SK-N-SH (cell line): Measurements from ENCODE around the gene PKNOX2. TPM values are rescaled to one million over a fixed set of nuclear protein-coding genes. Genes with fewer than 3 reads are reported as not detected.

Experiments
- CTCF ChIA-PET: fragments of 300-600, 350-600 bp; formaldehyde crosslinking; extraction: SDS; loops from one replicate; lab custom pipeline; 2021; lab: Yijun Ruan, JAX
- POLR2A ChIA-PET: fragments of 350-600 bp; sonication (Branson Sonifier 250); formaldehyde crosslinking; extraction: SDS; loops from one replicate; lab custom pipeline; 2020; ENCODE audit warnings: antibody characterized with exemption, inconsistent platforms; lab: Yijun Ruan, JAX
- DNase-seq: peaks from one replicate; pipeline ENCODE4 v3.0.0; 2012
- H2AFZ ChIP-seq: fragments of 200-600 bp; sonication (generic); 2 replicates; pipeline ENCODE4 v1.8.1; 2016; ENCODE audit warnings: antibody characterized with exemption, mild to moderate bottlenecking, low read depth
- H3F3A ChIP-seq: fragments of 200-600 bp; sonication (generic); replicated peaks from 2 replicates; pipeline ENCODE3; 2016; ENCODE audit warnings: antibody characterized with exemption, mild to moderate bottlenecking; ENCODE audit not compliant: insufficient read depth
- H3K27ac ChIP-seq, 2 experiments: fragments of 200-500 bp in 1 of 2; fragments of 200-600 bp in 1 of 2; sonication (Bioruptor generic) in 1 of 2; sonication (generic), shearing (Covaris generic) in 1 of 2; 2 replicates each; pipeline versions ENCODE4 v1.5.1 to v1.6.1; 2014 to 2016; ENCODE audit warnings: low read depth in 2 of 2, inconsistent platforms in 1 of 2, low read length in 1 of 2, mild to moderate bottlenecking in 1 of 2, mixed read lengths in 1 of 2
- H3K27me3 ChIP-seq: fragments of 200-600 bp; sonication (generic), shearing (Covaris generic); 2 replicates; pipeline ENCODE4 v1.6.1; 2016; ENCODE audit warnings: mixed run types; ENCODE audit not compliant: insufficient read depth
- H3K36me3 ChIP-seq, 2 experiments: fragments of 200-500 bp in 1 of 2; fragments of 200-600 bp in 1 of 2; sonication (Bioruptor generic) in 1 of 2; sonication (generic) in 1 of 2; replicated peaks in 1 of 2; 2 replicates each; pipeline versions ENCODE3 to v1.5.1; 2014 to 2016; ENCODE audit warnings: low read length in 1 of 2, mild to moderate bottlenecking in 1 of 2; ENCODE audit not compliant: insufficient read depth in 2 of 2, control insufficient read depth in 1 of 2
- H3K4me1 ChIP-seq, 2 experiments: fragments of 200-500 bp in 1 of 2; fragments of 200-600 bp in 1 of 2; sonication (Bioruptor generic) in 1 of 2; sonication (generic), shearing (Covaris generic) in 1 of 2; 2 replicates each; pipeline versions ENCODE4 v1.5.1 to v1.6.1; 2014 to 2016; ENCODE audit warnings: low read depth in 1 of 2, low read length in 1 of 2, mixed run types in 1 of 2; ENCODE audit not compliant: insufficient read depth in 2 of 2, control insufficient read depth in 1 of 2
- H3K4me2 ChIP-seq: fragments of 200-600 bp; sonication (generic), shearing (Covaris generic); 2 replicates; pipeline ENCODE4 v1.6.1; 2017; ENCODE audit warnings: mixed run types
- H3K4me3 ChIP-seq, 2 experiments: fragments of 200-500 bp in 1 of 2; fragments of 200-600 bp in 1 of 2; sonication (Bioruptor generic) in 1 of 2; sonication (generic), shearing (Covaris generic) in 1 of 2; 2 replicates each; pipeline versions ENCODE4 v1.5.1 to v1.8.1; 2014 to 2016; ENCODE audit warnings: low read depth in 2 of 2, inconsistent platforms in 1 of 2, low read length in 1 of 2, mild to moderate bottlenecking in 1 of 2, mixed read lengths in 1 of 2, moderate library complexity in 1 of 2
- H3K79me2 ChIP-seq: fragments of 200-600 bp; sonication (generic); 2 replicates; pipeline ENCODE4 v1.8.1; 2017; ENCODE audit warnings: mild to moderate bottlenecking; ENCODE audit not compliant: insufficient read depth
- H3K9ac ChIP-seq: fragments of 200-600 bp; sonication (generic); 2 replicates; pipeline ENCODE4 v1.6.1; 2017; ENCODE audit warnings: mixed run types
- H3K9me2 ChIP-seq: fragments of 200-600 bp; sonication (generic); 2 replicates; pipeline ENCODE4 v1.6.1; 2017; ENCODE audit warnings: mixed run types
- H3K9me3 ChIP-seq: fragments of 200-600 bp; sonication (generic); 2 replicates; pipeline ENCODE4 v1.6.1; 2017; ENCODE audit warnings: mixed run types, mild to moderate bottlenecking, moderate library complexity
- H4K20me1 ChIP-seq: fragments of 200-600 bp; sonication (generic); 2 replicates; pipeline ENCODE4 v1.6.1; 2017; ENCODE audit warnings: mild to moderate bottlenecking, mixed run types; ENCODE audit not compliant: insufficient read depth
- ELF1 ChIP-seq: IDR thresholded peaks from 2 replicates; pipeline ENCODE4 v1.4.0; 2012
- EZH2phosphoT487 ChIP-seq: fragments of 200-600 bp; sonication (generic); IDR thresholded peaks from 2 replicates; pipeline ENCODE4 v1.6.1; 2017; ENCODE audit warnings: low read depth, mixed run types, mild to moderate bottlenecking, antibody characterized with exemption, moderate library complexity, borderline replicate concordance
- FOSL2 ChIP-seq: IDR thresholded peaks from 2 replicates; pipeline ENCODE4 v1.4.0; 2012; ENCODE audit warnings: low read depth, mild to moderate bottlenecking, moderate library complexity, borderline replicate concordance
- NFIC ChIP-seq: IDR thresholded peaks from 2 replicates; pipeline ENCODE4 v1.4.0; 2012; ENCODE audit warnings: borderline replicate concordance
- PBX3 ChIP-seq: IDR thresholded peaks from 2 replicates; pipeline ENCODE4; 2012
- RAD21 ChIP-seq: IDR thresholded peaks from 2 replicates; pipeline ENCODE4 v1.6.1; 2012; ENCODE audit warnings: mild to moderate bottlenecking, low read length
- RXRA ChIP-seq: IDR thresholded peaks from 2 replicates; pipeline ENCODE4 v1.4.0; 2012; ENCODE audit warnings: low read depth, mild to moderate bottlenecking, borderline replicate concordance
- SIN3A ChIP-seq: IDR thresholded peaks from 2 replicates; pipeline ENCODE4 v1.6.1; 2012; ENCODE audit warnings: low read depth, mild to moderate bottlenecking, low read length, moderate library complexity, borderline replicate concordance
- TAF1 ChIP-seq: IDR thresholded peaks from 2 replicates; pipeline ENCODE4 v1.6.1; 2012; ENCODE audit warnings: low read depth, mild to moderate bottlenecking, low read length, moderate library complexity, borderline replicate concordance
- TEAD4 ChIP-seq: IDR thresholded peaks from 2 replicates; pipeline ENCODE4 v1.4.0; 2012; ENCODE audit warnings: mild to moderate bottlenecking, borderline replicate concordance; ENCODE audit not compliant: insufficient read depth
- USF2 ChIP-seq: fragments of 150-350 bp; IDR thresholded peaks from 2 replicates; pipeline ENCODE4 v1.6.1; 2017; ENCODE audit warnings: antibody characterized with exemption, low read length, low read depth, borderline replicate concordance
- WGBS: methylation state at CpG from one replicate; pipeline ENCODE4 v1.1.6; 2017; ENCODE audit warnings: low lambda C conversion rate; 5-methylcytosine and 5-hydroxymethylcytosine counted together
- polyA plus RNA-seq, 3 experiments: library from polyadenylated mRNA; depleted of rRNA; stranded (reverse); fragments of >200 nt; gene quantifications; 2 replicates each; pipeline ENCODE4 v1.2.3, GENCODE V29; 2012
- TF ChIP-seq, protein P1 (sequence below): fragments of 150-350 bp; IDR thresholded peaks from 2 replicates; pipeline ENCODE4 v1.6.1; 2016; ENCODE audit warnings: mild to moderate bottlenecking, low read depth, low read length
- TF ChIP-seq, protein P2 (sequence below): IDR thresholded peaks from 2 replicates; pipeline ENCODE4 v1.4.0; 2012; ENCODE audit warnings: low read depth, borderline replicate concordance
- TF ChIP-seq, protein P3 (sequence below): IDR thresholded peaks from 2 replicates; pipeline ENCODE4 v1.4.0; 2012; ENCODE audit warnings: low read depth

Gene PKNOX2
- polyA plus RNA-seq, 1 of the 3 experiments (the other 2 are of a cell fraction) = 0.02 TPM

GRCh38 chr11:125153837-125154236, 10.7 kb upstream of the PKNOX2 start:
- Histone ChIP-seq H2AFZ (no peak overlapping the region), H3K4me2 (no peak overlapping the region), H3K27ac (no peak overlapping the region), H3K9ac (no peak overlapping the region), H3K9me3 (no peaks in the 10 kb centered on the region), H3K9me2 (no peaks in the 10 kb centered on the region), H3K4me1 (peaks cover 0 to 8% of the 10 kb centered on the region in 2 experiments; a peak in 1 of 4 replicates), H4K20me1 (no peaks in the 10 kb centered on the region), H3F3A (no peaks in the 10 kb centered on the region), H3K79me2 (no peaks in the 10 kb centered on the region), H3K4me3 (no peak overlapping the region), H3K27me3 (0 out of 2 replicates have a peak, but pooled peaks cover 11% of the 10 kb centered on the region), H3K36me3 (no peaks in the 10 kb centered on the region)
- WGBS = 54% methylated on average over 2 of the region's 2 CpGs
- ChIA-PET POLR2A (no interaction called here), CTCF (interaction anchor here (0.8 to 3.5 kb wide), 7 partner anchors 10 to 275 kb away, joined by 3 to 12 read pairs (median 4); partner anchors contain the start of gene PKNOX2)
- no peak for DNase-seq
- TF ChIP-seq TAF1 = no peak
- TF ChIP-seq USF2 = no peak
- no peak for TF ChIP-seq FOSL2
- TF ChIP-seq, protein P1, sequence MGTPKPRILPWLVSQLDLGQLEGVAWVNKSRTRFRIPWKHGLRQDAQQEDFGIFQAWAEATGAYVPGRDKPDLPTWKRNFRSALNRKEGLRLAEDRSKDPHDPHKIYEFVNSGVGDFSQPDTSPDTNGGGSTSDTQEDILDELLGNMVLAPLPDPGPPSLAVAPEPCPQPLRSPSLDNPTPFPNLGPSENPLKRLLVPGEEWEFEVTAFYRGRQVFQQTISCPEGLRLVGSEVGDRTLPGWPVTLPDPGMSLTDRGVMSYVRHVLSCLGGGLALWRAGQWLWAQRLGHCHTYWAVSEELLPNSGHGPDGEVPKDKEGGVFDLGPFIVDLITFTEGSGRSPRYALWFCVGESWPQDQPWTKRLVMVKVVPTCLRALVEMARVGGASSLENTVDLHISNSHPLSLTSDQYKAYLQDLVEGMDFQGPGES = no peak
- no peak for TF ChIP-seq EZH2phosphoT487
- no peak for TF ChIP-seq ELF1
- TF ChIP-seq, protein P2, sequence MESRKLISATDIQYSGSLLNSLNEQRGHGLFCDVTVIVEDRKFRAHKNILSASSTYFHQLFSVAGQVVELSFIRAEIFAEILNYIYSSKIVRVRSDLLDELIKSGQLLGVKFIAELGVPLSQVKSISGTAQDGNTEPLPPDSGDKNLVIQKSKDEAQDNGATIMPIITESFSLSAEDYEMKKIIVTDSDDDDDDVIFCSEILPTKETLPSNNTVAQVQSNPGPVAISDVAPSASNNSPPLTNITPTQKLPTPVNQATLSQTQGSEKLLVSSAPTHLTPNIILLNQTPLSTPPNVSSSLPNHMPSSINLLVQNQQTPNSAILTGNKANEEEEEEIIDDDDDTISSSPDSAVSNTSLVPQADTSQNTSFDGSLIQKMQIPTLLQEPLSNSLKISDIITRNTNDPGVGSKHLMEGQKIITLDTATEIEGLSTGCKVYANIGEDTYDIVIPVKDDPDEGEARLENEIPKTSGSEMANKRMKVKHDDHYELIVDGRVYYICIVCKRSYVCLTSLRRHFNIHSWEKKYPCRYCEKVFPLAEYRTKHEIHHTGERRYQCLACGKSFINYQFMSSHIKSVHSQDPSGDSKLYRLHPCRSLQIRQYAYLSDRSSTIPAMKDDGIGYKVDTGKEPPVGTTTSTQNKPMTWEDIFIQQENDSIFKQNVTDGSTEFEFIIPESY = no peak

DNA sequence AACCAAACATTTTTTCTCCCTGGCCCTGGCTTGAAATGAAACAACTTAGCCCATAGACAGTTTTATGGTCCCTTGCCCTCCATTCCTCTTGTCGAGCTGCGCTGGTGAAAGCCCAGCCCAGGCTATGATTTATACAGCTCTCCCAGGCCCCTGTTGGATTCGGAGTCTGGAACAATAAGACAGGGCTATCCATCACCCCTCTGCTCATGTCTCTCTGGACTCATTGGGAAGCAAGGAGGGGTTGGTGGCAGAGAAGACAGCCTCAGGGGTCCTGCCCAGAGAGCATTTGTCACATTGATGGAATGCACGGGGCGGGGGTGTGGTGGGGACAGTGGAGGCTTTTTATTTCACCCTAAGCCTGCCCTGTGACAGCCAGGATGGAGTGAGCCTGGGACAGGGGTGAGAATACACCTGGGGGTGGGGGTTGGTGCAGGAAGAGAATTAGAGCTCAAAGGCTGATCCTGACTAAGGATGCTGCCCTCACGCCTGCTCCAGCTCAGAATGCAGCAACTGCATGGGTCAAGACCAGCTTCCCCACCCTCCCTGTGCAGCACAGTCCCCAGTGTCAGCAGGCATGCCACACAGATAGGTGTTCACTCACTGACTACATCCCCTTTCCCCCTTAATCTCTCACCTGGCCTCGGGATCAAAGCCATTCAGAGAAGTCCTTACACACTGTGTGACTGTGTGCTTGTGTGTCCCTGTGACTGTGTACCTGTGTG, 10.0 kb upstream of the PKNOX2 start:
- ChIA-PET CTCF (interaction anchor here (0.8 to 3.5 kb wide), 6 partner anchors 9 to 251 kb away, joined by 3 to 12 read pairs (median 5); partner anchors contain the start of gene PKNOX2), POLR2A (no interaction called here)
- no peaks in the 10 kb centered on the region for H3K36me3 ChIP-seq
- no peak overlapping the region for H3K4me2 ChIP-seq
- 56% methylated on average over 6 of the region's 7 CpGs for WGBS
- no peaks in the 10 kb centered on the region for H3K9me3 ChIP-seq
- no peaks in the 10 kb centered on the region for H3K9me2 ChIP-seq
- no peaks in the 10 kb centered on the region for H3F3A ChIP-seq
- no peak overlapping the region for H3K4me3 ChIP-seq
- peaks cover 11% of the 10 kb centered on the region; the same call in 1 of the 2 replicates for H3K27me3 ChIP-seq
- no peaks in the 10 kb centered on the region for H4K20me1 ChIP-seq
- H3K4me1 ChIP-seq = peaks cover 0 to 8% of the 10 kb centered on the region in 2 experiments; a peak in 1 of 4 replicates
- H2AFZ ChIP-seq = no peak overlapping the region
- H3K79me2 ChIP-seq = no peaks in the 10 kb centered on the region
- no peak for DNase-seq
- H3K27ac ChIP-seq = no peak overlapping the region
- no peak overlapping the region for H3K9ac ChIP-seq
- no peak for TF ChIP-seq RXRA
- TF ChIP-seq, protein P2 = no peak
- TF ChIP-seq TEAD4 = no peak
- no peak for TF ChIP-seq SIN3A
- TF ChIP-seq PBX3 = no peak
- no peak for TF ChIP-seq USF2
- TF ChIP-seq, protein P1 = no peak
- TF ChIP-seq, protein P3, sequence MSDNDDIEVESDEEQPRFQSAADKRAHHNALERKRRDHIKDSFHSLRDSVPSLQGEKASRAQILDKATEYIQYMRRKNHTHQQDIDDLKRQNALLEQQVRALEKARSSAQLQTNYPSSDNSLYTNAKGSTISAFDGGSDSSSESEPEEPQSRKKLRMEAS = no peak
- no peak for TF ChIP-seq RAD21
- TF ChIP-seq NFIC = no peak
